Activated CD4-positive, alpha-beta T cell treated with anti-CD3 and anti-CD28 coated beads, Interleukin-2, Interleukin-4, amounts not matched to agents 100 ng/mL and 50 ng/mL, durations not matched to agents 16 hours and 8 hours (primary cell): ENCODE results near the gene HAAO.

Experiments
- DNase-seq: peaks from one replicate; pipeline ENCODE4 v3.0.0-alpha.2; 2020; ENCODE audit warnings: low spot score

Gene HAAO

GRCh38 chr2:42812899-42813479 is 20.6 kb upstream of the HAAO start:
- no peak for DNase-seq

- peak; percentile 32 for DNase-seq
Observed at GRCh38 chr2:42810971-42811811, 18.8 kb upstream of the HAAO start.

GRCh38 chr2:42810121-42810970 is 18.0 kb upstream of the HAAO start:
- DNase-seq, result peak; percentile 94

- DNase-seq, result peak; percentile 68
Observed at GRCh38 chr2:42809819-42810120, 17.4 kb upstream of the HAAO start.

- DNase-seq, result no peak
Observed at GRCh38 chr2:42809131-42809818, 16.9 kb upstream of the HAAO start.

GRCh38 chr2:42808301-42808700 is 15.9 kb upstream of the HAAO start:
- DNase-seq, result no peak

GRCh38 chr2:42806786-42807185 is 14.4 kb upstream of the HAAO start:
- DNase-seq, result no peak

- no peak for DNase-seq
Observed at GRCh38 chr2:42804891-42805290, 12.5 kb upstream of the HAAO start.

GRCh38 chr2:42804338-42804737 is 12.0 kb upstream of the HAAO start:
- DNase-seq, result no peak

- no peak for DNase-seq
Observed at GRCh38 chr2:42802150-42802549, 9.8 kb upstream of the HAAO start.

GRCh38 chr2:42801381-42801780 is 9.0 kb upstream of the HAAO start:
- DNase-seq, result no peak

- DNase-seq, result no peak
Observed at GRCh38 chr2:42800981-42801380, 8.6 kb upstream of the HAAO start.

GRCh38 chr2:42800461-42800962 is 8.1 kb upstream of the HAAO start:
- no peak for DNase-seq

- no peak for DNase-seq
Observed at GRCh38 chr2:42799881-42800280, 7.5 kb upstream of the HAAO start.

- no peak for DNase-seq
Observed at GRCh38 chr2:42797281-42797680, 4.9 kb upstream of the HAAO start.

- peak; percentile 71 for DNase-seq
Observed at GRCh38 chr2:42796427-42797248, 4.3 kb upstream of the HAAO start.

- DNase-seq, result no peak
Observed at GRCh38 chr2:42795841-42796301, 3.5 kb upstream of the HAAO start.

GRCh38 chr2:42795275-42795674 is 2.9 kb upstream of the HAAO start:
- DNase-seq, result no peak

- no peak for DNase-seq
Observed at GRCh38 chr2:42794271-42795046, 2.1 kb upstream of the HAAO start.
